OCI-LY3 (cell line): ENCODE results near the gene IL21.

ENCODE experiments used
- EZH2phosphoT487 ChIP-seq: fragments of 200-600 bp; shearing (Covaris generic); IDR thresholded peaks from 2 replicates; pipeline ENCODE4 v1.6.1; 2018; ENCODE audit warnings: antibody characterized with exemption, mixed run types, low read depth
- TF ChIP-seq, protein P1 (sequence below): fragments of 200-600, 300-600 bp; sonication (generic); IDR thresholded peaks from 2 replicates; pipeline ENCODE4 v1.5.1; 2014; ENCODE audit warnings: antibody characterized with exemption, low read length, low read depth

DNA sequence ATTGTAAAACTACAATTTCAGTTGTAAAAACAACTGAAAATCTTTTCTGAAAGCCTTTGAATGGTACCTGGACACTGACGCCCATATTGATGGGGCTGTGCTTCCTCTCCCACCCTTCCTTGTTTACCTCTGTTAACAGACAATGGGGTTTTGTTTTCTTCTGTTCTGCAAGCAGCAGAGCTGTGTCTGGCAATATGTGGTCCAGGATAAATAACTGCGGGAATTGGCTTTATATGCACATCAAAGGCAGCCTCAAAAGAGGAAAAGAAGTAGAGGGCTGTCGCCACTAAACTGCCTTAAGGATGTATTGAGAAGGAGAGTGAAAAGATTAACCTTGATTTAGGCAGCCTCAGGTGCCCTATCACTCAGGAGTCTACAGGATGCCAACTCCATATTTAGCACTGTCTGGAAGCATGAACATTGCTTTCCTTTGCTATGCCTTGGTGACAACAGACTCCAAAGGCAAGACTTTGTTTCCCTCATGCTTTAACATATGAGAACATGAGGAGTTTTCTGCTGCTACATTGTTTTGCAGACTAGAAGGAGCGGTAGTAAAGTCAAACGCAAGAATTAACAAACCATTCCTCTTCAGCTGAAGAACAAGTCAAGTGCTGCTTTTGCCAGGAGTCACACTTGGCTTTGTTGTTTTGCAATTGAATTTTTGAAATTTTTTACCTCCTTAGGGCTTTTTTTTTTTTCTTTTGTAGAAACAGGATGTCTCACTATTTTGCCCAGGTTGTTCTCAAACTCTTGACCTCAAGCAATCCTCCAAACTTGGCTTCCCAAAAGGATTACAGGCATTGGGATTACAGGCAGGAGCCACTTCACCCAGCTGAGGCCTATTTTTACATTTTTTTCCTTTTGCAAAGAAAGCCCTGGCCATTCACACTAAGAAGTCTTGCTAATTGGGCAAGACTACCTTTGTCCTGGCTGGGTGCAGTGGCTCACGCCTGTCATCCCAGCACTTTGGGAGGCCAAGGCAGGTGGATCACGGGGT lies 3.0 kb downstream of the IL21 start:
- no peak for TF ChIP-seq EZH2phosphoT487
- TF ChIP-seq, protein P1, sequence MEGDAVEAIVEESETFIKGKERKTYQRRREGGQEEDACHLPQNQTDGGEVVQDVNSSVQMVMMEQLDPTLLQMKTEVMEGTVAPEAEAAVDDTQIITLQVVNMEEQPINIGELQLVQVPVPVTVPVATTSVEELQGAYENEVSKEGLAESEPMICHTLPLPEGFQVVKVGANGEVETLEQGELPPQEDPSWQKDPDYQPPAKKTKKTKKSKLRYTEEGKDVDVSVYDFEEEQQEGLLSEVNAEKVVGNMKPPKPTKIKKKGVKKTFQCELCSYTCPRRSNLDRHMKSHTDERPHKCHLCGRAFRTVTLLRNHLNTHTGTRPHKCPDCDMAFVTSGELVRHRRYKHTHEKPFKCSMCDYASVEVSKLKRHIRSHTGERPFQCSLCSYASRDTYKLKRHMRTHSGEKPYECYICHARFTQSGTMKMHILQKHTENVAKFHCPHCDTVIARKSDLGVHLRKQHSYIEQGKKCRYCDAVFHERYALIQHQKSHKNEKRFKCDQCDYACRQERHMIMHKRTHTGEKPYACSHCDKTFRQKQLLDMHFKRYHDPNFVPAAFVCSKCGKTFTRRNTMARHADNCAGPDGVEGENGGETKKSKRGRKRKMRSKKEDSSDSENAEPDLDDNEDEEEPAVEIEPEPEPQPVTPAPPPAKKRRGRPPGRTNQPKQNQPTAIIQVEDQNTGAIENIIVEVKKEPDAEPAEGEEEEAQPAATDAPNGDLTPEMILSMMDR = no peak
